ENCODE data around the gene FMO3.

FMO3 gene

GRCh38 chr1:171159148-171159547, 68.4 kb downstream of the FMO3 start:
- TF ChIP-seq, protein P1, sequence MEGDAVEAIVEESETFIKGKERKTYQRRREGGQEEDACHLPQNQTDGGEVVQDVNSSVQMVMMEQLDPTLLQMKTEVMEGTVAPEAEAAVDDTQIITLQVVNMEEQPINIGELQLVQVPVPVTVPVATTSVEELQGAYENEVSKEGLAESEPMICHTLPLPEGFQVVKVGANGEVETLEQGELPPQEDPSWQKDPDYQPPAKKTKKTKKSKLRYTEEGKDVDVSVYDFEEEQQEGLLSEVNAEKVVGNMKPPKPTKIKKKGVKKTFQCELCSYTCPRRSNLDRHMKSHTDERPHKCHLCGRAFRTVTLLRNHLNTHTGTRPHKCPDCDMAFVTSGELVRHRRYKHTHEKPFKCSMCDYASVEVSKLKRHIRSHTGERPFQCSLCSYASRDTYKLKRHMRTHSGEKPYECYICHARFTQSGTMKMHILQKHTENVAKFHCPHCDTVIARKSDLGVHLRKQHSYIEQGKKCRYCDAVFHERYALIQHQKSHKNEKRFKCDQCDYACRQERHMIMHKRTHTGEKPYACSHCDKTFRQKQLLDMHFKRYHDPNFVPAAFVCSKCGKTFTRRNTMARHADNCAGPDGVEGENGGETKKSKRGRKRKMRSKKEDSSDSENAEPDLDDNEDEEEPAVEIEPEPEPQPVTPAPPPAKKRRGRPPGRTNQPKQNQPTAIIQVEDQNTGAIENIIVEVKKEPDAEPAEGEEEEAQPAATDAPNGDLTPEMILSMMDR (IDR thresholded peaks at IDR 0.05; ENCODE audit: low read depth, low read length), result no peak
- H3K4me3 ChIP-seq (replicated peaks in 1 of 2; ENCODE audit: low read depth in 2 of 2, low read length in 2 of 2), result no peak overlapping the region
- no peak for DNase-seq (ENCODE audit: low read depth in 2 of 2)

- TF ChIP-seq, protein P1 (IDR thresholded peaks at IDR 0.05; ENCODE audit: low read depth, low read length), result no peak
- DNase-seq (ENCODE audit: low read depth in 2 of 2), result no peak
- H3K4me3 ChIP-seq (replicated peaks in 1 of 2; ENCODE audit: low read depth in 2 of 2, low read length in 2 of 2), result no peak overlapping the region
Measured at GRCh38 chr1:171160211-171160610, 69.5 kb downstream of the FMO3 start.

DNA sequence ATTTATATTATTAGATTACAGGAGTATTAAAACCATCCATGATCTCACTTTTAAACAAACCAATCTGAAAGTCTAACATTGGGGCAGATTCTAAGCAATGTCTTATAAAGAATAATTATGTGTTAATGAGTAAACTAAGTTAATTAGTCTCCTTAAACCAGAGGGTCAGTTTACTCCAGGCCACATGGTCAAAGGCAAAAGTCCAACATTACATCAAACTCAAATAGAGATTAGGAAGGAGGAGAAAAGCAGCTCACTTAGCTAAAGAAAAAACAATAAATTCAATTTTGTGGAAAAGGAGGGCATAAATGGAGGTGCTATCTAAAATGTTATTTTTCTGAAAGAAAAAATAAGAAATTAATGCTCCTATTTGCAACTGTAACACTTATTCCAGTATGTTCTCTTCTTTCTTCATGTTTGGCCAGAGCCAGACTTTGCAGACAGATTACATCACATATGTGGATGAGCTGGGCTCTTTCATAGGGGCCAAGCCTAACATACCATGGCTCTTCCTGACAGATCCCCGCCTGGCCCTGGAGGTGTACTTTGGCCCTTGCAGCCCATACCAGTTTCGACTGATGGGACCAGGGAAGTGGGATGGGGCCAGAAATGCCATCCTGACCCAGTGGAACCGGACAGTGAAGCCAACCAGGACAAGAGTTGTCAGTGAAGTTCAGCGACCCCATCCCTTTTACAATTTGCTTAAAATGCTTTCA, 70.1 kb downstream of the FMO3 start:
- no peak overlapping the region for H3K4me3 ChIP-seq (replicated peaks in 1 of 2; ENCODE audit: low read depth in 2 of 2, low read length in 2 of 2)
- peak; percentile 34 to 42 for DNase-seq (ENCODE audit: low read depth in 2 of 2)
- TF ChIP-seq, protein P1 (IDR thresholded peaks at IDR 0.05; ENCODE audit: low read depth, low read length), result no peak

- H3K4me3 ChIP-seq (replicated peaks in 1 of 2; ENCODE audit: low read depth in 2 of 2, low read length in 2 of 2), result no peak overlapping the region
- peak in 1 of 2 donors; percentile 66 for DNase-seq (ENCODE audit: low read depth in 2 of 2)
- TF ChIP-seq, protein P1 (IDR thresholded peaks at IDR 0.05; ENCODE audit: low read depth, low read length), result no peak
Measured at GRCh38 chr1:171161431-171161830, 70.7 kb downstream of the FMO3 start.

- no peak for DNase-seq (ENCODE audit: low read depth in 2 of 2)
- TF ChIP-seq, protein P1 (IDR thresholded peaks at IDR 0.05; ENCODE audit: low read depth, low read length), result no peak
- no peak overlapping the region for H3K4me3 ChIP-seq (replicated peaks in 1 of 2; ENCODE audit: low read depth in 2 of 2, low read length in 2 of 2)
Measured at GRCh38 chr1:171166361-171166760, 75.7 kb downstream of the FMO3 start.
